ENCODE measurements around the gene TBC1D24. TPM values are rescaled to one million over a fixed set of nuclear protein-coding genes. Genes with fewer than 3 reads are reported as not detected.

Gene TBC1D24
- polyA plus RNA-seq, 1 donor (not counting 4 experiments of a cell fraction or from before 2014, with no cell fraction given) = 3.0 TPM

DNA sequence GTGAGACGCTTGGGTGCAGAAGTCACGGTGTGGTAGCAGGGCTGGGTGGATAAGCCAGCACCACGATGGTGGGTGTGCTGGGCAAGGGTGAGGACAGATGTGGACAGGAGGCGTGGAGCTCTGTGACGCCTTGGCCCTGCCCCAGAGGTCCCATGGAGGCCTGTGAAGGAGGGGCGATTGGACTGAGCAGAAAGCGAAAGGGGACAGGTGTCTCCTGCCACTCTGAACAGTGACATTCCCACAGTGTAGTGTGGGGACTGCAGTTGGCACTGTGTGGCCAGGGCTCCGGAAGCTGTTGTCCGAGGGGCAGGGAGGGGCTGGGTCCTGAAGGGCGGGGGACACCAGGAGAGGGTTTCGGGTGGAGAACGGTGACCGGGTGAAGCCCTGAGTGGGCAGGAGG is 7.3 kb downstream of the TBC1D24 start:
- peaks cover 3% of the 10 kb centered on the region for H3K4me1 ChIP-seq (ENCODE audit: control insufficient read depth, extremely low read depth, insufficient read depth, low read length)
- peaks cover 2% of the 10 kb centered on the region for H4K20me1 ChIP-seq (ENCODE audit: control insufficient read depth, extremely low read depth, insufficient read depth, low read length)
- TF ChIP-seq, protein P1, sequence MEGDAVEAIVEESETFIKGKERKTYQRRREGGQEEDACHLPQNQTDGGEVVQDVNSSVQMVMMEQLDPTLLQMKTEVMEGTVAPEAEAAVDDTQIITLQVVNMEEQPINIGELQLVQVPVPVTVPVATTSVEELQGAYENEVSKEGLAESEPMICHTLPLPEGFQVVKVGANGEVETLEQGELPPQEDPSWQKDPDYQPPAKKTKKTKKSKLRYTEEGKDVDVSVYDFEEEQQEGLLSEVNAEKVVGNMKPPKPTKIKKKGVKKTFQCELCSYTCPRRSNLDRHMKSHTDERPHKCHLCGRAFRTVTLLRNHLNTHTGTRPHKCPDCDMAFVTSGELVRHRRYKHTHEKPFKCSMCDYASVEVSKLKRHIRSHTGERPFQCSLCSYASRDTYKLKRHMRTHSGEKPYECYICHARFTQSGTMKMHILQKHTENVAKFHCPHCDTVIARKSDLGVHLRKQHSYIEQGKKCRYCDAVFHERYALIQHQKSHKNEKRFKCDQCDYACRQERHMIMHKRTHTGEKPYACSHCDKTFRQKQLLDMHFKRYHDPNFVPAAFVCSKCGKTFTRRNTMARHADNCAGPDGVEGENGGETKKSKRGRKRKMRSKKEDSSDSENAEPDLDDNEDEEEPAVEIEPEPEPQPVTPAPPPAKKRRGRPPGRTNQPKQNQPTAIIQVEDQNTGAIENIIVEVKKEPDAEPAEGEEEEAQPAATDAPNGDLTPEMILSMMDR (optimal IDR thresholded peaks at IDR 0.05 in 1 of 3, IDR thresholded peaks at IDR 0.05 in 1 of 3, conservative IDR thresholded peaks at IDR 0.05 in 1 of 3; ENCODE audit: extremely low read depth in 1 of 3, insufficient read depth in 2 of 3, low read length in 3 of 3) = no peak
- no peak for TF ChIP-seq EZH2 (IDR thresholded peaks at IDR 0.05; ENCODE audit: low read length)
- H3K9me1 ChIP-seq (ENCODE audit: control insufficient read depth, extremely low read depth, insufficient read depth, low read length) = no peaks in the 10 kb centered on the region
- FAIRE-seq = no peak
- H3K9me3 ChIP-seq (ENCODE audit: control insufficient read depth, low read depth, low read length) = no peaks in the 10 kb centered on the region
- H3K36me3 ChIP-seq (ENCODE audit: control insufficient read depth in 2 of 2, extremely low read depth in 1 of 2, insufficient read depth in 2 of 2, low read length in 2 of 2) = peaks cover 0 to 1% of the 10 kb centered on the region in 2 experiments
- no peak overlapping the region for H3K9ac ChIP-seq (ENCODE audit: control insufficient read depth, extremely low read depth, insufficient read depth, low read length)
- H2AFZ ChIP-seq (ENCODE audit: control insufficient read depth, low read length) = no peak overlapping the region
- H3K27me3 ChIP-seq (ENCODE audit: control insufficient read depth, extremely low read depth, insufficient read depth, low read length) = no peaks in the 10 kb centered on the region
- H3K4me3 ChIP-seq (ENCODE audit: control insufficient read depth in 2 of 3, extremely low read depth in 1 of 3, insufficient read depth in 2 of 3, low read depth in 1 of 3, low read length in 3 of 3) = no peak overlapping the region
- dilution Hi-C loops (cut with MboI; ENCODE audit: extremely low pct_ligation_motif_present, low sequenced_read_pairs) = no loop called here
- DNase-seq (ENCODE audit: low read depth, low spot score) = no peak
- H3K27ac ChIP-seq (ENCODE audit: control insufficient read depth, insufficient read depth, low read length) = no peak overlapping the region
- peaks cover 1% of the 10 kb centered on the region for H3K79me2 ChIP-seq (ENCODE audit: control insufficient read depth, insufficient read depth, low read length)
- H3K4me2 ChIP-seq (ENCODE audit: control insufficient read depth, extremely low read depth, insufficient read depth, low read depth, low read length) = no peak overlapping the region

- Histone ChIP-seq H3K9me1 (ENCODE audit: control insufficient read depth, extremely low read depth, insufficient read depth, low read length) (no peaks in the 10 kb centered on the region), H3K79me2 (ENCODE audit: control insufficient read depth, insufficient read depth, low read length) (peaks cover 1% of the 10 kb centered on the region), H3K4me2 (ENCODE audit: control insufficient read depth, extremely low read depth, insufficient read depth, low read depth, low read length) (no peak overlapping the region), H3K27me3 (ENCODE audit: control insufficient read depth, extremely low read depth, insufficient read depth, low read length) (no peaks in the 10 kb centered on the region), H3K36me3 (ENCODE audit: control insufficient read depth in 2 of 2, extremely low read depth in 1 of 2, insufficient read depth in 2 of 2, low read length in 2 of 2) (peaks cover 0 to 1% of the 10 kb centered on the region in 2 experiments), H3K4me1 (ENCODE audit: control insufficient read depth, extremely low read depth, insufficient read depth, low read length) (peaks cover 3% of the 10 kb centered on the region), H2AFZ (ENCODE audit: control insufficient read depth, low read length) (no peak overlapping the region), H4K20me1 (ENCODE audit: control insufficient read depth, extremely low read depth, insufficient read depth, low read length) (no peaks in the 10 kb centered on the region), H3K27ac (ENCODE audit: control insufficient read depth, insufficient read depth, low read length) (no peak overlapping the region), H3K4me3 (ENCODE audit: control insufficient read depth in 2 of 3, extremely low read depth in 1 of 3, insufficient read depth in 2 of 3, low read depth in 1 of 3, low read length in 3 of 3) (no peak overlapping the region), H3K9ac (ENCODE audit: control insufficient read depth, extremely low read depth, insufficient read depth, low read length) (no peak overlapping the region), H3K9me3 (ENCODE audit: control insufficient read depth, low read depth, low read length) (no peaks in the 10 kb centered on the region)
- DNase-seq (ENCODE audit: low read depth, low spot score) = no peak
- dilution Hi-C loops (cut with MboI; ENCODE audit: extremely low pct_ligation_motif_present, low sequenced_read_pairs) = no loop called here
- FAIRE-seq = no peak
- TF ChIP-seq EZH2 (IDR thresholded peaks at IDR 0.05; ENCODE audit: low read length) = no peak
- TF ChIP-seq, protein P1 (optimal IDR thresholded peaks at IDR 0.05 in 1 of 3, IDR thresholded peaks at IDR 0.05 in 1 of 3, conservative IDR thresholded peaks at IDR 0.05 in 1 of 3; ENCODE audit: extremely low read depth in 1 of 3, insufficient read depth in 2 of 3, low read length in 3 of 3) = no peak
Observed at GRCh38 chr16:2482708-2483534, 8.0 kb downstream of the TBC1D24 start.
